Bronchial epithelial cell (primary cell): ENCODE data around the gene KRTAP10-12. TPM values are rescaled to one million over a fixed set of nuclear protein-coding genes. Genes with fewer than 3 reads are reported as not detected.

Experiments
- DNase-seq: peaks from one replicate; pipeline ENCODE4 v3.0.0-alpha.2; 2010; ENCODE audit warnings: low read depth
- FAIRE-seq: peaks from 2 replicates; lab custom pipeline; 2011; peaks lifted over from hg19 to GRCh38; lab: Jason Lieb, UNC
- H3K27me3 ChIP-seq: 2 replicates; pipeline ENCODE4 v1.5.1; 2011; ENCODE audit warnings: low read length; ENCODE audit not compliant: control insufficient read depth, insufficient read depth
- H3K36me3 ChIP-seq: 2 replicates; pipeline ENCODE4 v1.5.1; 2011; ENCODE audit warnings: low read length; ENCODE audit not compliant: control insufficient read depth, insufficient read depth
- H3K4me3 ChIP-seq: 2 replicates; pipeline ENCODE4 v1.5.1; 2011; ENCODE audit warnings: mild to moderate bottlenecking, low read depth, low read length, control low read depth
- CTCF ChIP-seq: IDR thresholded peaks from 2 replicates; pipeline ENCODE4 v1.5.1; 2011; ENCODE audit warnings: mild to moderate bottlenecking, moderate library complexity, low read length, control low read depth, inconsistent platforms; ENCODE audit not compliant: insufficient read depth, severe bottlenecking
- total RNA-seq: library from RNA; depleted of rRNA; stranded (reverse); fragments of >200 nt; gene quantifications from 2 replicates; pipeline ENCODE4 v1.2.1, GENCODE V29; 2014

The KRTAP10-12 gene
- total RNA-seq, 1 donor from 2014 or later: not detected

- DNase-seq (no peak), FAIRE-seq (no peak)
- Histone ChIP-seq H3K4me3 (no peak overlapping the region), H3K27me3 (no peaks in the 10 kb centered on the region), H3K36me3 (no peaks in the 10 kb centered on the region)
- TF ChIP-seq CTCF: no peak
Measured at GRCh38 chr21:44697811-44698734, 1.1 kb downstream of the KRTAP10-12 start.

GRCh38 chr21:44699502-44700001, 2.6 kb downstream of the KRTAP10-12 start:
- no peak for TF ChIP-seq CTCF
- H3K36me3 ChIP-seq: no peaks in the 10 kb centered on the region
- no peak overlapping the region for H3K4me3 ChIP-seq
- no peak for DNase-seq
- H3K27me3 ChIP-seq: no peaks in the 10 kb centered on the region
- FAIRE-seq: no peak

GRCh38 chr21:44700101-44701022, 3.4 kb downstream of the KRTAP10-12 start:
- no peak for FAIRE-seq
- no peak for DNase-seq
- H3K27me3 ChIP-seq: no peaks in the 10 kb centered on the region
- H3K4me3 ChIP-seq: no peak overlapping the region
- no peaks in the 10 kb centered on the region for H3K36me3 ChIP-seq
- no peak for TF ChIP-seq CTCF

DNA sequence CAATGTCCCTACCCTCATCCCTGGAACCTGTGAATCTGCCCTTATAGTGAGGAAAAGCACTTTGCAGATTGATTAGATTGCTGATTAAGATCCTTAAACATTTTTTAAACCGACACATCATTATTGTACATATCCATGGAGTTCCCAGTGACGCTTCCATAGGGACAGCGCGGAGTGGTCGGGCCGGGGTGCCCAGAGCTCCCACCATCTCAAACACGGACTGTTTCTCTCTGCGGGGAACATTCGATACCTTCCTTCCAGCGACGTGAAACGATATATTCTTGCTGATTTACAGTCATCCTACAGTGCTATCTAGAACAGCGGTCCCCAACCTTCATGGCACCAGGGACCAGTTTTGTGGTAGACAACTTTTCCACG, 4.0 kb downstream of the KRTAP10-12 start:
- FAIRE-seq (no peak), DNase-seq (no peak)
- H3K4me3 ChIP-seq: no peak overlapping the region
- no peaks in the 10 kb centered on the region for H3K27me3 ChIP-seq
- no peaks in the 10 kb centered on the region for H3K36me3 ChIP-seq
- TF ChIP-seq CTCF: no peak

DNA sequence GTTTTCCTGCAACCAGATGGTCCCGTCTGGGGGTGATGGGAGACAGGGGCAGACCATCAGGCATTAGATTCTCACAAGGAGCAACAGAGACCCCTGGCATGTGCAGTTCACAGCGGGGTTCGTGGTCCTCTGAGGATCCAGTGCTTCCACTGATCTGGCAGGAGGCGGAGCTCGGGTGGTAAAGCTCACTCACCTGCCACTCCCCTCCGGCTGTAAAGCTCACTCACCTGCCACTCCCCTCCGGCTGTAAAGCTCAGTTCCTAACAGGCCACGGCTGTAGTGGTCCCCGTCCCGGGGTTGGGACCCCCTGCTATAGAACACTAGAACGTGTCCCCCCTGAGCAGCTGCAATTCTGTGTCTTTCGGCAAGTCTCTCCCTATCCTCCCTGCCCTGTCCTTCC, 4.6 kb downstream of the KRTAP10-12 start:
- H3K36me3 ChIP-seq: no peaks in the 10 kb centered on the region
- H3K27me3 ChIP-seq: peaks cover 2% of the 10 kb centered on the region
- no peak for DNase-seq
- no peak overlapping the region for H3K4me3 ChIP-seq
- no peak for TF ChIP-seq CTCF
- no peak for FAIRE-seq
